ENCODE data around the gene PGC.

The PGC gene

GRCh38 chr6:41728073-41728936, 18.9 kb downstream of the PGC start:
- peak; percentile 98 for DNase-seq

- DNase-seq, result peak; percentile 49
Observed at GRCh38 chr6:41727705-41728072, 19.5 kb downstream of the PGC start.

GRCh38 chr6:41726876-41727275, 20.3 kb downstream of the PGC start:
- peak; percentile 56 for DNase-seq

- DNase-seq, result peak; percentile 42
Observed at GRCh38 chr6:41724586-41725501, 22.4 kb downstream of the PGC start.

GRCh38 chr6:41724228-41724580, 23.0 kb downstream of the PGC start:
- no peak for DNase-seq

GRCh38 chr6:41723530-41724227, 23.5 kb downstream of the PGC start:
- peak; percentile 63 for DNase-seq

GRCh38 chr6:41722969-41723529, 24.1 kb downstream of the PGC start:
- no peak for DNase-seq

- DNase-seq, result no peak
Observed at GRCh38 chr6:41721414-41721813, 25.8 kb downstream of the PGC start.

GRCh38 chr6:41720783-41721182, 26.4 kb downstream of the PGC start:
- no peak for DNase-seq

- no peak for DNase-seq
Observed at GRCh38 chr6:41720262-41720620, 27.0 kb downstream of the PGC start.

GRCh38 chr6:41719436-41720261, 27.5 kb downstream of the PGC start:
- no peak for DNase-seq

- DNase-seq, result peak; percentile 23
Observed at GRCh38 chr6:41718828-41719227, 28.4 kb downstream of the PGC start.

GRCh38 chr6:41717392-41717736, 29.8 kb downstream of the PGC start:
- DNase-seq, result peak; percentile 41

GRCh38 chr6:41716516-41717391, 30.4 kb downstream of the PGC start:
- DNase-seq, result peak; percentile 64

GRCh38 chr6:41715795-41716515, 31.2 kb downstream of the PGC start:
- DNase-seq, result peak; percentile 55

- DNase-seq, result no peak
Observed at GRCh38 chr6:41714556-41715273, 32.5 kb downstream of the PGC start.

GRCh38 chr6:41713650-41714291, 33.4 kb downstream of the PGC start:
- DNase-seq, result no peak

GRCh38 chr6:41713159-41713649, 34.0 kb downstream of the PGC start:
- peak; percentile 57 for DNase-seq

- no peak for DNase-seq
Observed at GRCh38 chr6:41712651-41713103, 34.5 kb downstream of the PGC start.

Data from NCI-H69 (cell line).